ENCODE results near the gene CMTR1.

- TF ChIP-seq CTCF (IDR thresholded peaks at IDR 0.05) (no peak), POLR2A (IDR thresholded peaks at IDR 0.05) (no peak)
Observed at GRCh38 chr6:37407948-37408347, 25.1 kb upstream of the CMTR1 start.
